Middle frontal gyrus (tissue), 1 donor: Measurements from ENCODE around the gene KRABD2.
"Not testable (repeated sequence)": the region's sequence is repeated elsewhere in the genome, so short reads cannot be mapped to it uniquely, and the experiment has no call there.

Experiments
- DNase-seq: peaks from one replicate; pipeline ENCODE4 v3.0.0-alpha.2; 2015; ENCODE audit warnings: low spot score; ENCODE audit errors: extremely low spot score

The KRABD2 gene

DNA sequence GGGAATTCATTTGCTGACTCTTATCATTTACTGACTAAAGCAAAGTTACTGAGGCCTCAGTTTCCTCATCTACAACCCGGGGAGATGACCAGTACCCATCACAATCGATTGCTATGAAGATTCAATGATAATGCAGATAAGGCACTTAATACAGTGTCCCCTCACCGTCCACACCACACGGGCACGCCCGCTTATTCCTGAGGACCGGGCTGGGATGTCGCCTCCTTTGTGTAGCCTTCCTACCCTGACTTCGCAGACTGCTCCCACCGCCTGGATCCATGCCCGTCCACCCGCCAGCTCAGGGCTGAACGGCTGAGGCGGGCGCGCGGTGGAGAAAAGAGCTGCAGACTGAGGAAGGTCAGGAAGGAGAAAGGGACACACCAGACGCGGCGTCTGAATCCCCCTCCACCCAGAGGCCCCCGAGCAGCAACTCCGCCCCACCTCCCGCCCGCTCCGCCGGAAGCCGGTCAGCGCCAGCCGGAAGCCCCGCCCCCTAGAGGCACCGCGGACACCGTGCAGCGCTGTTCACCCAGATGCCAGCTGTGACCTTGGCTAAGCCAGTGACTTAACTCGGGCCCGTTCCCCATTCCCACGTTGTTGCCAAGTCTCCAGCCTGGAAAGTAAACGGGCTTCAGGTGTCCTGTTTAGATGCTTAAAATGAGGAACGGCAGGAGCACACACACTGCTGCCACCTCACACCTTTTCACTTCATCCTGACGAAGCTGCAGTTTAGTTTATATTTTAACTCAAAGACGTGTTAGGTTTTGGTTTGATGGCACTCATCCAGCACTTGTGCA lies at the start of gene KRABD2:
KRABD2 (minus strand) TSS at position 434 of the 797 bp plus-strand sequence.
- DNase-seq: peak; percentile 55

DNA sequence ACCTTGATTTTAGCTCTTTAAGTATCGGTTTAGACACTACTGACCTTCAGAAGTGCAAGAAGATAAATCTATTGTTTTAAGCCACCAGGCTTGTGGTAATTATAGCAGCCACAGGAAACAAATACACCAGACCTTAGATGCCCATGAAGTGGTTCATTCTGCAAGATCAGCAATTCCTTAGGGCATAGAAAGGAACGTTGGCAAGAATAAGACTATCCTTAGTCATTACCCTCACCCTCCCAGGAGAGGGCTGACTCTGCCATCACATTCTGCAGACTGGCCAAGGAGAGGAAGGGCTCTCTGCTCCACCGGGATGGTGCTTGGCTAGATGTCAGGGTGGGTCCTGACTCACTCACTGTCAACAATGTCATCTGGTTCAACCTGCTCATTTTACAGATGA lies 45.1 kb upstream of the KRABD2 start:
- no peak for DNase-seq

DNA sequence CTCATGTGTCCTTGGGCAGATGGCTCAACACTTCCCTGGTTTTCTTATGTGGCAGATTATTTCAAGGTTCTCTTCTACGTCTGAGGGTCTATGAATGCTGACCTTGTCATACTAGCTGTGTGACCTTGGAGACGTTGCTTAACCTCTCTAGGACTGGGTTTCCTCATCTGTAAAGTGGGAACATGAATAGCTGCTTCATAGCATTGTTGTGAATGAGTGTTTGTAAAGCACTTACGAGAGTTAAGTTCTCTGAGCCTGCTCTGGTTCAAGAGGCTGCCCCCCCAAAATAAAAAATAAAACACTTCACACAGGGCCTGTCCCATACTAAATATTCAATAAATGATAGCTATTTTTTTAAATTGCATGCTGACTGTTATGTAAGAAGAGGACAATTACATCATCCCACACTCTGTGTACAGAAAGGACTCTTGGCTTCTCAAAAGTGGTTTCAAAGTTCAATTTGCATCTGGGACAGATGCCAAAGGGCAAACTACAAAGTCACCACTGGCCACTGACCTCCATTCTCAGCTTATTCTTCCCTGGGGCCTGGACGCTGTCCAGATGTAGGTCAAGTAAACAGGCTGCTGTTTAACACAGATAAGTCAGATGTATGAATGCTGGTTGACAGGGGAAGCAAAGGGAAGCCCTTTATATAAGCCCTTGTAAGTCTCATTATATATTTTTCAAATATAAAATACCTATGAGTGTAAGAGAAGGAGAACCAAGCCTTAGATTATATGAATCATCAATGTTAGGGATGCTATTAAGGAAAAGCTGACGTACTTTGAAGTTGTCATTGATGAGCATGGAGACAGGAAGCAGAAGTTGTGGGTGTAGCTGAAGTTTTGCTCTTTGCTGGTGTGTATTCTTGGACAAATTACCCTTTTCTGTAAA lies 43.8 kb upstream of the KRABD2 start:
- no peak for DNase-seq

DNA sequence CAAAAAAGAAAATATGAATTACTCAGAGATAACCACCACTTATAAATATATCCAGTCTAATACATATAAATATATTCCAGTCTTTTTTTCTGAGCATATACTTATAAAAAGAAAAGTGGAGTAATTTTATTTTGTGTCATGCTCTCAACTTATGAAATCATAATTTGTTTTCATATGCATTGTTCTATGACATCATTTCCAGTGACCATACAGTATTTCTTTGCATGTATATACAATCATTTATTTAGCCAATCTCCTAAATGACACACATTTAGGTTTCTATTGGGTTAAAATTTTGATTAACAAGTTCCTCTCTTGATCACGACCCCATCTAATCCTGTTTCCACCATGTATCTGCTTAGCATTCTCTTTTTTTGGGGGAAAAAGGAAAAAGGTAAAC lies 42.8 kb upstream of the KRABD2 start:
- no peak for DNase-seq

DNA sequence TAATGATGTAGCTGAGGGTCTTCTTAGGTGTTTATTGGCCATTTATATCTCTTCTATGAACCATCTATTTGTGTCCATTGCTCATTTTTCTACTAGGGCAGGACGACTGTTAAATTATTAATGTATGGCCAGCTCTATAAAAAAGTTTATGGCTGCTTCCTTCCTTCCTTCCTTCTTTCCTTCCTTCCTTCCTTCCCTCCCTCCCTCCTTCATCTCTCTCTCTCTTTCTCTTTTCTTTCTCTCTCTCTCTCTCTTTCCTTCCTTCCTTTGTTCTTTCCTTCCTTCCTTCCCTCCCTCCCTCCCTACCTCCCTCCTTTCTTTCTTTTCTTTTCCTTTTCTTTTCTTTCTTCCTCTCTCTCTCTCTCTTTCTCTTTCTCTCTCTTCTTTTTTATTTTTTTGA lies 42.0 kb upstream of the KRABD2 start:
- DNase-seq: no peak

DNA sequence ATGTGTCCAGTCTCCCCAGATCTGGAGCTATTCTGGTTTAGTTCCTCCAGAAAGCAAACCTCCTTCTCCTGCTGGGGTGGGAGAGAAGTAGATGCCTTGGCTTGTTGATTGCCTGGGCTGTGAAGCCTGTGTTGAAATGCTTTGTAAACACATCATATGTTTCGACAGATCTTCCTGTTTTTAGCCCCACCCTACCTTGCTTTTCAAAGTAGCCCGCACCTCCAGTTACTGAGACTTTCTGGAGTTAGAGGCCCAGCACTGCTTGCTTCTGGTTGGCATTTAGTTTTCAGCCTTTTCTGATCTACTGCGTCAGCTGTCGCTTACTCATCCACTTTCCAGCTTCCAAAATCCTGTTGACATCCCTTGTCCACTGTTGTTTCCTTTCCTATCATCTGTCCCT lies 41.3 kb upstream of the KRABD2 start:
- DNase-seq: no peak

DNA sequence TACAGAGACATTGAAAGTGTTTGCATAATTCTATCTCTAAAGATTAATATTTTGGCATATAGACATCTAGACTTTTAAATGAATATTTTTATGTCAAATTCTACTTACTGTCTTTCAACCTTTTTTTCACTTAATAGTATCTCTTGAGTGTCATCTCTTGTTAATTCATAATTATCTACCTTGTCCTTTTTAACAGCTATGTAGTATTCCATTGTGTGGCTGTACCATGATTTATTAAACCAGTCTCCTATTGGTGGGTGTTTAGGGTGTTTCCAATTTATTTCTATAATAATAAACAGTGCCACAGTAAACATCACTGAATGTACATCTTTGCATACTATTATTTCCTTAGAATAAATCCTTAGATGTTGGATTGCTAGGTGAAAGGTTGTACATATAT lies 37.4 kb upstream of the KRABD2 start:
- DNase-seq: no peak

DNA sequence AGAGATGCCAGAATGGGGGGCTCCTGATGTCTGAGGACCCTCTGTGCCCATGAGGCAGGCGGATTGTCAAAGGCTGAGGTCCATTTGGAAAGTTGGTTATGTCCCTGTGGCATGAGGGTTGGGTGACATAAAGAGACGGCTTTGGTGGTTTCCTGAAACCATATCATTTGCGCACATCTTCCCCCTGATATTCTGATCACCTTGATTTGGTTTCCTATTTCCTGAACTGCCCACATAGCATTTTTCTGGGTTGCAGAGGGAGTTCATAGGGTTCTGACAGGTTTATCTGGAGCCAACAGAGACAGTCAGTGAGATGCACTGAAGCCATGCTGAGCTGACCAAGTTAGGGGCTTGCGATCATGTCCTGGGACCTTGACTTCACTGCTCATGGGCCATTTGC lies 36.8 kb upstream of the KRABD2 start:
- no peak for DNase-seq

DNA sequence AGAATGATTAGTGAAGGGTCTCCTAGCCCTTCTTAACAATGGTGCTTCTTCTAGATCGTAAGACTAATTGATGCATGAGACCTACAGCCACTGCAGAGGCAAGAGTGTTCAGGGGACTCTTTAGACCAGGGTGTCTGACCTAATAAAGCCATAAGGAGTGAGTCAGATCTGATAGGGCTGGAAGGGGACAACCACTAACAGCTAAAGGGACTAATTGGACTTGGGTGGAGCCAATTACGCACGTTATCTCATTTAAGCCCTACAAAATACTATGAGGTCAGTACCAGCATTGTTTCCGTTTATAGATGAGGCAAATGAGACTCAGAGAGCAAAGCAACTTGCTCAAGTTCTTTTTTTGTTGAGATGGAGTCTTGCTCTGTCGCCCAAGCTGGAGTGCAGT lies 35.6 kb upstream of the KRABD2 start:
- DNase-seq: no peak

DNA sequence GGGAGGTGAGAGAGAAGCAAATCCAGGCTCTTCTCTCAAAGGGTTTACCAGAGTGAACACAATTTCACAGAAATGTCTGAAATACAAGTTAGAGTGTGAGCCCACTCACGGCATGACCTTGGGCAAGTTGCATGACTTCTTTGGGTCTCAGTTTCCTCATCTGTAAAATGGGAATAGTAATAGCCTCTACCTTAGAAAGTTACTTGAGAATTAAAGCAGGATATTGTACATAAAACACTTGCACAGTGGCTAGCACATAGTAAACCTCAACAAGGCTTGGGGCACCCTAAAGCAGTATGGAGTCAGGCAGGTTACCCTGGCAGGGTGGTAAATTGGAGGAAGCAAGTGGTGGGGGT lies 34.4 kb upstream of the KRABD2 start:
- no peak for DNase-seq

DNA sequence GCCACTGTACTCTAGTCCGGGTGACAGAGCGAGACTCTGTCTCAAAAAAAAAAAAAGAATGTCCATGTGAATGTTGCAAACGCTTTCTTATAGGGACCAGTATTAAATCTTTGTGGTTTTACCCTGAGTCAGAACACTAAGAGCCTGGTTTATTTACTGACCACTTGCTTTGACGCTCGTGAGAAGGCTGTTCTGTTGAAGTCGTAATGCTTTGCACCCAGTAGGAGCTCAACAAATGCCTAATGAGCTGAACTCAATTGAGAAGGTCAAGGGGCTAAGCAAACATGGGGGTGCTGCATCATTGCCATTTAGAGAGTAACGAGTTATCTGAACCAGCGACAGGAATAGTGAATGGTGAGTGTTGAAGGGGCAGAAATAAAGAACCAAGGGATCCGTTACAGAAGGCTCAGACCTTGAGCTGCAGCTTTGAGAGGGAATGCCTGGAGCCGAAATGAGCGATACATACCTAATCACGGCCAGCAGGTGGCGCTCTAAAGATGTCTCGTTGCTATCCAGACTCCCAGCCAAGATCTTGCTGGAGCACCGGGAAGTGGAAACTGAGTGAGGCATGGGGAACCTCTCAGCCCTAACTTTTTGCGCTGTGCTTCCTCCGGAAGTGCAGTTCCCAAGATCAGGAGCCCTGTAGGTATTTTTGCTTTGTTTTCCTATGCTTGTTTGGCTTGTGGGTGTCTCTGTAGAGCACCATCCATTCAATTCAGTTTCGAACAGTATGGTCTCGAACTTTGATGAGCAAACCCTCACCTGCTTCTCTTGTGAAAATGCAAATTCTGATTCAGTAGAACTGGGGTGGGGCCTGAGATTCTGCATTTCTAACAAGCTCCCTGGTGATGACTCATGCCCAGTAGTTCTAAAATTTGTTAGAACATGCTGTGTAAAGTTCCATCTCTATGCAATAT lies 33.7 kb upstream of the KRABD2 start:
- DNase-seq: peak; percentile 80

DNA sequence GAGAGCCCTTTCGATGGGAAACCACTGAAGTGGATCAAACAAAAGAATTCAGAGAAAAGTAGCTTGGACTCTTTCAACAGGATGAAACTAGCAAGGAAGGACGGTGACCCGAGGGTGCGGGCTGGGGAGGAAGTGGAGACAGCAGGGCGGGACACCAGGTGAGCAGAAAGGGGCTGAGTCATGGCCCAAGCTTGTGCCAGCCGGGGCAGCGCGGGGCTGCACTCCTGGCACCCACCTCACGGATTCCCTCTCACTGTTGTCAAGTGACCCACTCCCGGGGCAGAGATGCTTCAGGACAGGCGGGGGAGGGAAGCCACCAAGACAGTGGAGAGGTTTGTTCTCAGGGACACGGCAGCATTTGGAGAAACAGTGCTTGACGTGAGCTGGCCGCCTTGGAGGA lies 31.9 kb upstream of the KRABD2 start:
- no peak for DNase-seq

DNA sequence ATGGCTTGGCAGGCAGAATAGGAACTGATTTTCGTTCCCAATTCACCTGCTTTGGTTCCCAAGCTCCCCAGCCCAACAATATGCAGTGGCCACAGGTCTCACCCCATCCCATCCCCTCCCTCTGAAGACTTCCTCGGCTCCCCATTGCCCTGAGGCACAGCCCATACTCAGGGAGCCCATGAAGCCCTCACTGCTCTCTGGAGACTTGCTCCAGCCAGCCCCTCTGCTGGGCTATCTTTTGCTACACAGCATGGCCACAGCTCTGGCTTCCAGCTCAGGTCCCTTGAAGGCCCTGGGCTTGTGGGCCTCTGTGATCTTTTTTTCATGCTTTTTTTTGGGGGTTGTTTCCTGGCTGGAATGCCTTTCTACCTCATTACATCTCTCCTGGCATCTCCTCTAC lies 29.7 kb upstream of the KRABD2 start:
- DNase-seq: no peak

DNA sequence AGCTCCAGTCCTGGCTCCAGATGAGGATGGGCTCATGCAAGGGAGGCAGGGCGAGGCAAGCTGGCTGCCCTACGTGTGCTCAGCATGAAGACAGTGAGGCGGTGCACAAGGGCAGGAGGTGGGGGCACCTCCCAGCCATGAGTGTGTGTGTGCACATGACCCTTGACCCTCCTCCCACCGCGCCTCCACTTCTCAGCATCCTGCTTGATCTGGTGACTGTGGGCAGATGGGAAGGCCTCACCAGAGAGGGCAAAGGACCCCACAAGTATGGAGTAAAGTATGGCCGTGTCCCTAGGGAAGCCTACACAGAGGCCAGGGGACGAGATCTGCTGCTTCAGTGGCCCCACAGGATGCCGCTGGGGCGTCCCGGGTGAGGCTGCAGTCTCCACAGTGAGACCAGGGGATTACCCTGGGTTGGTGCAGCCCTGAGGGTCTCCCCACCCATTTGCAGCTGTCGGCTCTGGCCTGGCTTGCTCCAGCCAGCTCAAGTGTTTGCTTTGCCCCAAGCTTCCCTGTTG lies 29.1 kb upstream of the KRABD2 start:
- DNase-seq: no peak

DNA sequence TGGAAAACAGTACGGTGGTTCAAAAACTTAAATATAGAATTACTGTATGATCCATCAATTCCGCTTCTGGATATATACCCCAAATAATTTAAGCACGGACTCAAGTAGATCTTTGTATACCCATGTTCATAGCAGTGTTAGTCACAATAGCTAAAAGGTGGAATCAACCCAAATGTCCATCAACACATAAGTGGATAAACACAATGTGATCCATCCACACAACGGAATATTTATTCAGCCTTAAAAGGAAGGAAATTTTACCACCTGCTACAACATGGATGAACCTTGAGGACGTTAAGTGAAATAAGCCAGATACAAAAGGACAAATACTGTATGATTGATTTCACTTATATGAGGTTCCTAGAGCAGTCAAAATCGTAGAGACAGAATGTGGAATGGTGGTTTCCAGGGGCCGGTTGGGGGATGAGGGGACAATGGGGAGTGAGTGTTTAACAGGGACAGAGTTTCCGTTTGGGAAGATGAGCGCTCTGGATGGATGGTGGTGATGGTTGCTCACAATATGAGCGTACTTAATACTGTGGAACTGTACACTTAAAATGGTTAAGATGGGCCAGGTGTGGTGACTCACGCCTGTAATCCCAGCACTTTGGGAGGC lies 26.5 kb upstream of the KRABD2 start:
- DNase-seq: no peak

DNA sequence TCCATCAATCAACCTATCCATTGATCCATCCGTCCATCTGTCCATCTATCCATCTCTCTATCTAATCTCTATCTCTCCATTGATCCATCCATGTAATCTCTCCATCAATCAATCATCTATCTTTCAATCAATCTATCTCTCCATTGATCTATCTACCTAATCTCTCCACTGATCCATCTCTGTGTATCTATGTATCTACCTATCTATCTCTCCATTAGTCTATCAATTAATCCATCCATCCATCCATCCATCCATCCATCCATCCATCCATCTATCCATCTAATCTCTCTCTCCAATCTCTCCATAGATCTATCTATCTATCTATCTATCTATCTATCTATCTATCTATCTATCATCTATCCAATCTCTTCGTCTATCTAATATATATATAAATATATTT lies 24.6 kb upstream of the KRABD2 start:
- no peak for DNase-seq

DNA sequence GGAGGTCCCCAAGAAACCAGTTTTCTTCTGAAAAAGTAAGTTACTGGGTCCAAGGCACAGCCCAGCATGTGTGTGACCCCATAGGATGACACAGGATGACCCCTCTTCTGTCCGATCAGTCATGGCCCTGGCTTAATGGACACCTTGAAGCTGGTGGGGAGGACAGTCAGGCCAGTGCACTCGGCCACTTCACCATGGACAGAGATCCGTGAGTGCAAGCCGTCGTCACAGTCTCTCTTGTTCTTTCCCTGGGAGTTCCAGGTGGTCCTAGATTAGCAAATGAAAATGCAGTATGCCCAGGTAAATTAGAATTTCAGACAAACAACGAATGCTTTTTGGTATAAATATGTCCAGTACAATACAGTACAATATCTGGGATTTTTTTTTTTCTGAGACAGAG lies 22.5 kb upstream of the KRABD2 start:
- DNase-seq: no peak

DNA sequence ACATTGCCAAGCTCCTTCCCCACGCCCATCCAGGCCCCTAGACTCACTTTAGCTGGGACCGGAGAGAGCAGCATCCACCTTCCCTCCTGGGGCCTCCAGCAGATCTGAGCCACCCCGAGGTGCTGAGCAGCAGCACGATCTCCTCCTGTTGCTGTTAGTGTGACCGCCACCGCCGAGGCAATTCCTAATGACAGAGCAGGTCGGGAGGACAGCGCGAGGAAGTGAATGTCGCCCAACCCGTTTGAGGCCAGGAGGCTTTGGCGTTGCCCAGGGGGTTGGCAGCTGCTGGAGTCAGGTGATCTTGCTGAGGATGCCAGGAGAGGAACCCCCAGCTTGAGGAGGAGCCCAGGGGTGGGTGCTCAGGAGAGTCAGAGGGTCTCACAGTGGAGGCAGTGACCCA lies 21.1 kb upstream of the KRABD2 start, which contains the start of gene RNF222:
RNF222 (minus strand) TSS at position 192 of the 400 bp plus-strand sequence. CDS start 4,366 bp downstream, outside the sequence.
- no peak for DNase-seq

DNA sequence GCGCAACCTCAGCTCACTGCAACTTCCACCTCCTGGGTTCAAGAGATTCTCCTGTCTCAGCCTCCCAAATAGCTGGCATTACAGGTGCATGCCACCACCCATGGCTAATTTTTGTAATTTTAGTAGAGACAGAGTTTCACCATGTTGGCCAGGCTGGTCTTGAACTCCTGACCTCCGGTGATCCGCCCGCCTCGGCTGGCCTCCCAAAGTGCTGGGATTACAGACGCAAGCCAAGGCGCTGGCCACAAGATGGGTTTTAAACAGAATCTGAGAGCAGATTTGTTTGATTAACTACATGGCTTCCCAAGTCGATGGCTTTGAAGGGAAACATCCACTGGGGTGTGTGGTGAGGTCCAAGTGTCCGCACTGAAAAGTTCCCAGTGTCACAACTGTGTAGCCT lies 18.0 kb upstream of the KRABD2 start:
- not testable (repeated sequence) for DNase-seq

DNA sequence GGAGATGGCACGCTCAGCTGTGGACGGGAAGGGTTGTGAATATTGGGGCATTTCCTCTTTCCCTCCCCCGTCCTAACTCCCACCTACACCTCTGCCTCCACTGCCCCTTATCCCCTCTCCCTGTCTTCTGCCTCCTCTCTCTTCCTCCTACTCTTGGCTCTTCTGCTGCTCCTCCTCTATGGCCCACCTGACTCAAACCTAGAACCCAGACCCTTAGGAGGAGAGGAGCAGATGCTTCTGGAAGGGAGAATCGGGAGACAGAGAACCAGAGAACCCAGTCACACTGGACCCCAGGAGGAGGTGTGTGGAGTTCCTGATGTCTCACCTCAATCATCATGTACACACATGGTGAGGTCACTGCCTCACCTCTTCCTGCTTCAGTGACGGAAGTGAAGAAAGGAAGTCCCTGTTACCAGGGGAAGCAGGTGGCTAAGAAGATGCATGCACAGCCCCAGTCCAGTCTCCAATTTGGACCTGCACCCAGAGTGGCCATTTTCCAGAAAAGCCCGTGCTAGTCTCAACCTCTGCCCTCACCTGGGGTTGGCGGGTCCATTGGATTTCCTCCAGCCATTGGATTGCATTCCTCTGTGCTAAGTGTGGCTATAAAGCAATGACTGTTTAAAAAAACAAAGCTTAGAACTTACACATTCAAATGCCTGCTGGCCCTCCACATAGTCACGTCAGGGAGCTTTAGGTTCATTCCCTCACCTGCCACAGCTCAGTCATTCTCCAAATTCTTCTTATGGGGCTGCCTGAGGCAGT lies 17.1 kb upstream of the KRABD2 start:
- no peak for DNase-seq
